GM18505 (cell line): Measurements from ENCODE around the gene DCST2.

Experiments used
- ATAC-seq: cut with Tn5 transposase; IDR thresholded peaks from one replicate; pipeline ENCODE4 v1.9.1; 2021; ENCODE audit not compliant: unreplicated experiment
- POLR2A ChIP-seq: IDR thresholded peaks from 4 replicates; pipeline ENCODE4 v1.6.1; 2011; ENCODE audit warnings: borderline replicate concordance; ENCODE audit not compliant: insufficient read depth, insufficient read length; ENCODE audit errors: extremely low read depth

DCST2 gene

GRCh38 chr1:155033524-155033923, at the start of gene DCST2, which contains the start of gene DCST1:
DCST2 (minus strand) TSS chr1:155033781; CDS start chr1:155033701, 80 bp downstream.
DCST1 (plus strand) TSS chr1:155033824; CDS start chr1:155034037, 213 bp downstream.
- ATAC-seq, result no peak
- no peak for TF ChIP-seq POLR2A

- ATAC-seq, result no peak
- TF ChIP-seq POLR2A, result no peak
Measured at GRCh38 chr1:155083052-155083541, 49.5 kb upstream of the DCST2 start.

GRCh38 chr1:155082301-155083051, 48.9 kb upstream of the DCST2 start:
- TF ChIP-seq POLR2A, result no peak
- ATAC-seq, result no peak

- no peak for ATAC-seq
- no peak for TF ChIP-seq POLR2A
Measured at GRCh38 chr1:155081472-155082300, 48.1 kb upstream of the DCST2 start.

- TF ChIP-seq POLR2A, result no peak
- no peak for ATAC-seq
Measured at GRCh38 chr1:155080312-155081228, 47.0 kb upstream of the DCST2 start.

- ATAC-seq, result no peak
- TF ChIP-seq POLR2A, result no peak
Measured at GRCh38 chr1:155079487-155080311, 46.1 kb upstream of the DCST2 start.

GRCh38 chr1:155079210-155079486, 45.6 kb upstream of the DCST2 start:
- no peak for TF ChIP-seq POLR2A
- no peak for ATAC-seq

GRCh38 chr1:155078469-155079209, 45.1 kb upstream of the DCST2 start, which contains the start of gene EFNA3:
EFNA3 (plus strand) TSS chr1:155078837; CDS start chr1:155078942, 105 bp downstream.
- no peak for TF ChIP-seq POLR2A
- no peak for ATAC-seq

- no peak for ATAC-seq
Measured at GRCh38 chr1:155077758-155078445, 44.3 kb upstream of the DCST2 start.

GRCh38 chr1:155077346-155077745, 43.8 kb upstream of the DCST2 start:
- ATAC-seq, result no peak
- TF ChIP-seq POLR2A, result no peak

More at GRCh38 chr1:155077758-155078445, 44.3 kb upstream of the DCST2 start:
- TF ChIP-seq POLR2A, result no peak

GRCh38 chr1:155076371-155076770, 42.8 kb upstream of the DCST2 start:
- TF ChIP-seq POLR2A, result no peak
- no peak for ATAC-seq

- no peak for TF ChIP-seq POLR2A
- ATAC-seq, result no peak
Measured at GRCh38 chr1:155075535-155075934, 42.0 kb upstream of the DCST2 start.
